Aorta (tissue), 5 donors: Measurements from ENCODE around the gene DPP6. TPM values are rescaled to one million over a fixed set of nuclear protein-coding genes. Genes with fewer than 3 reads are reported as not detected.
"Not testable (repeated sequence)": the region's sequence is repeated elsewhere in the genome, so short reads cannot be mapped to it uniquely, and the experiment has no call there.

Experiments
- ATAC-seq: fragments of 200-7000 bp; cut with Tn5 transposase; one replicate; pipeline ENCODE4 v1.9.1; 2022; ENCODE audit warnings: moderate library complexity; ENCODE audit not compliant: low FRiP score
- DNase-seq, 2 donors: peaks; one replicate each; pipeline ENCODE4 v3.0.0-alpha.2; 2020
- H3K27ac ChIP-seq, 2 donors: one replicate each; pipeline ENCODE4 v1.5.1; 2013; ENCODE audit warnings: low read length in 2 of 2, mild to moderate bottlenecking in 2 of 2, moderate library complexity in 2 of 2, control low read depth in 1 of 2, inconsistent platforms in 1 of 2, low read depth in 1 of 2
- H3K27me3 ChIP-seq, 2 donors: one replicate each; pipeline ENCODE4 v1.6.1; 2013; ENCODE audit warnings: control low read depth in 1 of 2, low read length in 1 of 2, mild to moderate bottlenecking in 1 of 2, moderate library complexity in 1 of 2; ENCODE audit not compliant: insufficient read depth in 2 of 2, control insufficient read depth in 1 of 2
- H3K36me3 ChIP-seq, 2 donors: one replicate each; pipeline ENCODE4 v1.6.1; 2013; ENCODE audit warnings: control low read depth in 1 of 2, low read length in 1 of 2, mild to moderate bottlenecking in 1 of 2; ENCODE audit not compliant: insufficient read depth in 2 of 2, control insufficient read depth in 1 of 2
- H3K4me1 ChIP-seq, 2 donors: one replicate each; pipeline ENCODE4 v1.6.1; 2013; ENCODE audit warnings: low read length in 2 of 2, control low read depth in 1 of 2, mild to moderate bottlenecking in 1 of 2, moderate library complexity in 1 of 2; ENCODE audit not compliant: insufficient read depth in 2 of 2, control insufficient read depth in 1 of 2
- H3K4me3 ChIP-seq, 2 donors: one replicate each; pipeline ENCODE4 v1.5.1; 2013; ENCODE audit warnings: low read length in 2 of 2, control low read depth in 1 of 2, mild to moderate bottlenecking in 1 of 2
- H3K9me3 ChIP-seq: one replicate; pipeline ENCODE4 v1.6.1; 2013; ENCODE audit warnings: mild to moderate bottlenecking, low read length; ENCODE audit not compliant: control insufficient read depth
- WGBS, 2 donors: extraction: QIAGEN DNeasy Blood & Tissue Kit; methylation state at CpG; one replicate each; pipeline ENCODE4 v1.1.7; 2013; 5-methylcytosine and 5-hydroxymethylcytosine counted together
- intact Hi-C, 2 donors: fragments of 100-400 bp; cut with DNase I; formaldehyde crosslinking; loops; one replicate each; pipeline versions ENCODE4 v1.14.2 to v1.15.0; 2022
- polyA plus RNA-seq, 2 donors: library from polyadenylated mRNA; stranded (reverse); fragments of 200-250 nt; gene quantifications; one replicate each; pipeline ENCODE4 v1.2.3, GENCODE V29; 2013
- total RNA-seq, 2 donors: library from RNA; stranded (reverse); fragmentation: NEBNext Ultra II Directional; extraction: Animal tissue kit (Norgen Biotek cat#: 25700); gene quantifications; one replicate each; pipeline ENCODE4 v1.2.1, GENCODE V29; 2021
- donor health status: healthy with polysubstance abuse.
- donor health status: Bipolar disorder and iron deficiency.
- donor health status: DM: no; HTN: no; CAD: no.
- donor health status: DM: no; HTN: no; CAD: no.
- donor health status: DM: yes; HTN: yes; CAD: no.

Gene DPP6
- total and polyA plus RNA-seq, 4 donors, result 0.69 TPM; not detected in 3

- H3K27ac ChIP-seq, H3K27me3 ChIP-seq, DNase-seq, H3K9me3 ChIP-seq, ATAC-seq, H3K4me3 ChIP-seq, H3K4me1 ChIP-seq, H3K36me3 ChIP-seq, intact Hi-C loops: not testable (repeated sequence)
- WGBS, 2 donors, result no CpG with 5 or more reads among the region's 3 CpGs
Measured at GRCh38 chr7:154109615-154110014, 57.4 kb downstream of the DPP6 start.

GRCh38 chr7:154113732-154114351 lies 61.6 kb downstream of the DPP6 start:
- H3K9me3 ChIP-seq, H3K27ac ChIP-seq, ATAC-seq, H3K27me3 ChIP-seq, DNase-seq, intact Hi-C loops, H3K4me3 ChIP-seq, H3K36me3 ChIP-seq, H3K4me1 ChIP-seq: not testable (repeated sequence)
- 58 to 67% methylated on average over 4 of the region's 4 CpGs for WGBS, 2 donors

- H3K4me1 ChIP-seq, H3K27me3 ChIP-seq, H3K4me3 ChIP-seq, ATAC-seq, DNase-seq, H3K36me3 ChIP-seq, intact Hi-C loops, H3K27ac ChIP-seq, H3K9me3 ChIP-seq: not testable (repeated sequence)
- WGBS, 2 donors, result 67 to 68% methylated on average over 12 of the region's 12 CpGs
Measured at GRCh38 chr7:154117411-154118390, 65.5 kb downstream of the DPP6 start.

GRCh38 chr7:154120825-154121224 lies 68.6 kb downstream of the DPP6 start:
- H3K27ac ChIP-seq, H3K27me3 ChIP-seq, DNase-seq, intact Hi-C loops, H3K9me3 ChIP-seq, ATAC-seq, H3K4me1 ChIP-seq, H3K36me3 ChIP-seq, H3K4me3 ChIP-seq: not testable (repeated sequence)
- WGBS, 2 donors, result 70 to 79% methylated on average over 5 of the region's 5 CpGs

- H3K4me3 ChIP-seq, H3K36me3 ChIP-seq, ATAC-seq, DNase-seq, H3K9me3 ChIP-seq, H3K27ac ChIP-seq, intact Hi-C loops, H3K4me1 ChIP-seq, H3K27me3 ChIP-seq: not testable (repeated sequence)
- WGBS, 2 donors, result 74 to 82% methylated on average over 6 to 7 of the region's 10 CpGs
Measured at GRCh38 chr7:154122720-154123119, 70.5 kb downstream of the DPP6 start.

- 75 to 89% methylated on average over 1 to 7 of the region's 7 CpGs for WGBS, 2 donors
- H3K27ac ChIP-seq, H3K9me3 ChIP-seq, H3K36me3 ChIP-seq, H3K27me3 ChIP-seq, intact Hi-C loops, ATAC-seq, H3K4me3 ChIP-seq, DNase-seq, H3K4me1 ChIP-seq: not testable (repeated sequence)
Measured at GRCh38 chr7:154123397-154123796, 71.2 kb downstream of the DPP6 start.

- H3K36me3 ChIP-seq, H3K9me3 ChIP-seq, intact Hi-C loops, H3K27ac ChIP-seq, H3K4me3 ChIP-seq, H3K27me3 ChIP-seq, ATAC-seq, DNase-seq, H3K4me1 ChIP-seq: not testable (repeated sequence)
- 48 to 56% methylated on average over 5 of the region's 5 CpGs for WGBS, 2 donors
Measured at GRCh38 chr7:154129142-154129541, 76.9 kb downstream of the DPP6 start.

GRCh38 chr7:154132617-154133016 lies 80.4 kb downstream of the DPP6 start:
- H3K27ac ChIP-seq, H3K4me1 ChIP-seq, DNase-seq, H3K4me3 ChIP-seq, H3K9me3 ChIP-seq, H3K27me3 ChIP-seq, intact Hi-C loops, H3K36me3 ChIP-seq, ATAC-seq: not testable (repeated sequence)
- 81% methylated on average over 3 to 4 of the region's 4 CpGs for WGBS, 2 donors
